NCI-H748 treated with DMSO at 0.1 percent for 48 hours (cell line): ENCODE measurements around the gene ARHGAP18.

ENCODE experiments used
- DNase-seq: peaks from one replicate; lab custom pipeline; 2025; lab: John Stamatoyannopoulos, UW

Gene ARHGAP18

DNA sequence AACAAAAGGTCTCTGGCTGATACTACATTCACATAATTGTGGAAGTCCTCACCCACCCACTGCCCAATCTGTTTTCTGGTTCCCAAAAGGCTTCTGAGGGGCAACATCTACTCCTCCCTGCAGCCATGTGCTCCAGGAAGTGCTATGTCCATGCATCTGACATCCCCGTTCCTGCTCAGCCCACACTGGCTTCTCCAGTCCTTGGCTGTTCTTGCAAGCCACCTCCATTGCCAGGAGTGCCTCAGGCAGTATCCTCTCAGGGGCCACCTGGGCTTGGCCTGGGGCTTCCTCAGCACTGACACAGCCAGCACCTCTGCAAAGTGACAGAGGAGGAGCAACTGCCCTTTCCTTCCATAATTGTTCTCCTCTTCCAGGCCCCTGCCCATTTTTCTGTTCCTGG is 18.3 kb downstream of the ARHGAP18 start:
- no peak for DNase-seq

GRCh38 chr6:129691043-129691640 is 18.8 kb downstream of the ARHGAP18 start:
- DNase-seq: no peak

DNA sequence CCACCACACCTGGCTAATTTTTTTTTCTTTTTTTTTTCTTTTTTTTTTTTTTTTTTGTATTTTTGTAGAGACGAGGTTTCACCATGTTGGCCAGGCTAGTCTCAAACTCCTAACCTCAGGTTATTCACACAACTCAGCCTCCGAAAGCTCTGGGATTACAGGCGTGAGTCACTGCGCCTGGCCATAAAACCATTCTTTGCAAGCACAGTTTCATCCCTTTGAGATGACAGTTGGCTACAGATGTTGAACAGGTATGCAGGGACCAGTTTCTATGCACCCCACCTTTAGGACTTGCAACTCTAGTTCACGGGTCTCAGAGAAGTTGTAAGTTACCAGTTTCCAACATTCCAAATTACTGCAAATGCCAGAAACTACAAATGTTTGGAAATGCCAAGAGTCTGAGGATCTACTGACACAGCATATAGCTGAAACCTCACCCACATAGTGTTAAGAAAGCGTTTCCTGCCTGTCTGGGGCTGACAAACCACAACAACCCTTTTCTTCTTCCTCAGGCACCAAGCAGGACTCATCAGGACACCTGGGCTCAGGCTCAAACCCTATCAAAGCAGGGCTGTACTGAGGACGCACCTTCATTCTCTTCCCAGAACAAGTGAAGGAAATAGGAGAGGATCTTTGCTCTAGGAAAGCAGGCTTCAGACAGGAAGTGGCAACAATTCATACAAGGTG is 22.9 kb downstream of the ARHGAP18 start:
- no peak for DNase-seq

DNA sequence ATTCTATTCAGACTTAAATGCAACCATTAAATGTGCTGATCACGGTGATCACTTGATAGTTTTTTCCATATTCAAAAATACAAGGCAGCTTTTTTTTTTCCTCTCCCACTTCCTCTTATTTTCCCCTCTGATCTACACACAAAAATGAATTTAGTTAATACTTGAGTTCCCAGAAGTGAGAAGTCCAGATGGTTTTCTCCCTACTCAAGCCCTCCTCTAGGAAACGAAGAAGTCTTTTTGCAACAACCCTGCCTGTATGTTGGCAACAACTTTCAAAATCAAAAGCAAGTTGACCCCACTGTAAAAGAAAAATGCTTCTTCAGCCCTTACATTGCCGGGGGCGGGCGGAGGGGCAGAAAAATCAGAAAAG is 24.3 kb downstream of the ARHGAP18 start:
- DNase-seq: no peak

DNA sequence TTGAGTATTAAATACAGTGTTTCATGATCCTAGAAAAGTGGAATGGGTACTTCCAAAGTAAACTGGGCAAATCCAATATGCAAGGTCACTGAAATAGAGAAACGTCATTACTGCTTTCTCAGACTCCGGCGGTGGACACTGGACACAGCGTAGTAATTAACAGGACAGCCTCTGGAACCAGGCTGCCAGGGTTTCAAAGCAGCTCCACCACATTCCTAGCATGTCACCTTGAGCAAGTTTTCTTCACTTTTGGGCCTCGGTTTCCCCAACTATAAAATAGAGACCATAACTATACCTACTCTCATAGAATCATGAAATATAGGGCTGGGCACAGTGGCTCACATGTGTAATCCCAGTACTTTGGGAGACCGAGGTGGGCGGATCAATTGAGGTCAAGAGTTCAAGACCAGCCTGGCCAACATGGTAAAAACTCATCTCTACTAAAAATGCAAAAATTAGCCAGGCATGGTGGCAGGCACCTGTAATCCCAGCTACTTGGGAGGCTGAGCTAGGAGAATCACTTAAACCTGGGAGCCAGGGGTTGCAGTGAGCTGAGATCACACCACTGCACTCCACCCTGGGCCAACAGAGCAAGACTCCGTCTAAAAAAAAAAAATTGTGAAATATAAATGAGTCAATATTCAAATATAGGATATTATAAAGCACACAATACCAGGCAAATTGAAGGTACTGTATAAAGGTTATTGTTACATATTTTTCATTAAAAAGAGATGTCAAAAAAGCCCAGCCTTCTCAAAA is 24.9 kb downstream of the ARHGAP18 start:
- DNase-seq: no peak

DNA sequence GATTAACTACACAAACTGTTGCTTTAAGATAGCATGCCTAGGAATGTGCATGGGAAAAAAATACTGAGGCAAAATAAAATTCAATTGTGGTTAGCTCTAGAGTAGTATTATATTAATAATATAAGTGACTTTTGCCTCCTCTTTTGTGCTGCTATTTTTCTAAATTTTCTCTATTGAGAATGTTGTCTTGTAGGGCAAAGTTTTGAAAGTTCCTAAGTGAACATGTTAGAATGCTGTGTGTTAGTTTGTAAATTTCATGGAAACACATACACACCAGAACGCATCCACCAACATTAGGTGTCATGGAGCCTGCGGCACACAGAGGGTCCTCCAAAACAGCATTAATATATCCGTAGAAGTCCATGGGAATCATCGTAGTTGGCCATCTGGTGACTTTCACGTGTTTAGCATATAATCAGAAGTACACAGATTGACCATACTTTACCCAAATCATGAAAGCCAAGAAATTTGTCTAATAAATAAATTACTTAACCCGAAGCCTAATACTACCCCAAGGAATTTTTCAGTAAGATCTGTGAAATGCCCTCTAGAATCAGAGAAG is 25.6 kb downstream of the ARHGAP18 start:
- no peak for DNase-seq

DNA sequence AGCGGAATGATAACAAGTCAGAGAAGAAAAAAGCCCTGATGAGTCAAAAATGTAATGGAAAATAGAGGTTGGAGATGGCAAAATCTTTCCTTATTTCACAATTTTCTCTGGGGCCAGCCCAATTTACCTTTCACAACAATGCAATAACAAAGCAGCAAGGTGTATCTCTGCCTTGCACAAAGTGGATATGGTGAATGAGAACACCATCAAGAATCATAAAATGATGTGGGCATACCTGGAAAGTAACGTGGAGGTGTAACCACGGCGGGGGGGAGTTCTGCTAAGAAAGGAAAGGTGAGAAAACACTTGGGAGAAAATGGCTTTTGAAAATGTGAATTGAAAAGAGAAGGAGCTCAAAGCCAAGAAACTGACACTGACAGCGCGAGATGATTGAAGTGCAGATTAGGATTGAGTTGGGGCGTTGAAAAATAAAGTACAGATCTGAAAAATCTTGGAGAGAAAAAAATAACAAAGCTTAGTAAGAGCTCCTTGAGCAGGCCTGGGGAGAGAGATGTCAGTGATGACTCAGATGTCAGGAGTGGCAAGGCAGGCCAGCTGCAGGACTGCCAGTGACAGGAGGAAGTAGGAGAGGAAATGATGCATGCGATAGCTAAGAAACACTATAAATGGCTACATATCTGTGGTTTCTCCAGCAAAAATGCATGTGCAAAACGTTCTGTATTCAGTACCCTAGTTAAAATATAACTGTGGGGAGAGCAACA is 26.2 kb downstream of the ARHGAP18 start:
- no peak for DNase-seq

- DNase-seq: no peak
These were observed 28.1 kb downstream of the ARHGAP18 start for GRCh38 chr6:129681913-129682205.

- DNase-seq: no peak
These were observed 29.3 kb downstream of the ARHGAP18 start for GRCh38 chr6:129680633-129681032.

DNA sequence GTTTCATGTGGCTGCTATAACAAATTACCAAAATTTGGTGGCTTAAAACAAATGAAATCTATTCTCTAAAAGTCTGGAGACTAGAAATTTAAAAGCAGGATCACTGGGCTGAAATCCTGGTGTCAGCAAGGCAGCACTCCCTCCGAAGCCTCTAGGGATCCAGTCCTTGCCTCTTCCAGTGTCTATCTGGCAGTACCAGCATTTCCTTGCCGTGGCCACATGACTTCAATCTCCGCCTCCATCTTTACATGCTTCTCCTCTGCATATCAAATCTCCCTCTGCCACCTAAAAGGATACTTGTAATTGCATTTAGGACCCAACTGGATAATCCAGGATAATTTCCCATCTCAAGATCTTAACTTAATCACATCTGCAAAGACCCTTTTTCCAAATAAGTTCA is 30.2 kb downstream of the ARHGAP18 start:
- DNase-seq: no peak

DNA sequence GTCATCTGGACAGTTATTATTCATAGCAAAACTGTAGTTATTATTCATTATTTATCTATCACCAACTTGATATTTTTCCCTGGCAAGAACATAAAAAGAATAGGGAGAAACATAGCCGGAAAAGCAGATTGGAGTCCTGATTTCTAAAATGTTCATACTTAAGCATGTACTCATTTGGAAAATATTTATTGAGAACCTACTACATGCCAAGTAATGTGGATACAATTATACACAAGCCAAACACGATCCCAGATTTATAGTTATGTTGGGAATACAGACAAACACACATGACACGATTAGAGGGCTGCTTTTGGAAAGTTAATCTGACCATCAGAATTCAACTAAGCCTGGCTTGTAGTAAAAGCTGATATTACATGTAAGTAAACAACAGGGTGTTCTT is 30.7 kb downstream of the ARHGAP18 start:
- DNase-seq: no peak

- DNase-seq: no peak
These were observed 31.5 kb downstream of the ARHGAP18 start for GRCh38 chr6:129678463-129678862.

GRCh38 chr6:129677620-129678325 is 32.2 kb downstream of the ARHGAP18 start:
- no peak for DNase-seq

- DNase-seq: no peak
These were observed 34.1 kb downstream of the ARHGAP18 start for GRCh38 chr6:129675669-129676472.

DNA sequence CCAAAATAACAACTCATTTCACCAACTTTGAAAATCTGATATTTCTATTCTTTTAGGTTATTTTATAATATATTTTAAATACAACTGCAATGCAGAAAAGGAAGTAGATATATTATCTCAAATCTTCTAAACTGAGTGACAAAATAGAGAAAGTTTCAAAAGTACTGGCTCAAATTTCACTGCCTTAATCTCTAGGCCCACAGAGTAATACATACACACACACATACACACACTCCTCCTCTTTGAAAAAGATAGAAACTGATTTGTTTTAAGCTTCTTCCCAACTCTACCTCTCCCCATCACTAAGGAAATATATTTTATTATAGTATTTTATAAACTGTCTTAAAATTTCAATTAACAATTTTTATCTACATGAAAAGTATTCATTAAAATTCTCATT is 36.2 kb downstream of the ARHGAP18 start:
- no peak for DNase-seq

- DNase-seq: no peak
These were observed 36.9 kb downstream of the ARHGAP18 start for GRCh38 chr6:129672881-129673631.

DNA sequence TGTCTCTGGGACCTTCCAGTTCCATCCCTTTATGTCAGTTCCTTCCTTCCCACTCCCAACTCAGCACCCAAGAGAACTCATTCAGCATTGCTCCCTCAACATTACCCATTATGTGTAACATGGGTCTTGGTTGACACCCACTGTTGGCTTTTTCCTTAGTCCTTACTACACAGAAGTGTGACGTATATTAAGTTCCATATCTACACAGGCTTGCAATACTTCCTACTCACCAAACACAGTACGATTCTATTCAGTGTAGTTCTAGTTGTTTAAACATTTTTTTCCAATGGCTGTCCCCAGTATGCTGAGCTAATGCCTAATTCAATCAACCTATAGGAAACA is 37.7 kb downstream of the ARHGAP18 start:
- DNase-seq: no peak

DNA sequence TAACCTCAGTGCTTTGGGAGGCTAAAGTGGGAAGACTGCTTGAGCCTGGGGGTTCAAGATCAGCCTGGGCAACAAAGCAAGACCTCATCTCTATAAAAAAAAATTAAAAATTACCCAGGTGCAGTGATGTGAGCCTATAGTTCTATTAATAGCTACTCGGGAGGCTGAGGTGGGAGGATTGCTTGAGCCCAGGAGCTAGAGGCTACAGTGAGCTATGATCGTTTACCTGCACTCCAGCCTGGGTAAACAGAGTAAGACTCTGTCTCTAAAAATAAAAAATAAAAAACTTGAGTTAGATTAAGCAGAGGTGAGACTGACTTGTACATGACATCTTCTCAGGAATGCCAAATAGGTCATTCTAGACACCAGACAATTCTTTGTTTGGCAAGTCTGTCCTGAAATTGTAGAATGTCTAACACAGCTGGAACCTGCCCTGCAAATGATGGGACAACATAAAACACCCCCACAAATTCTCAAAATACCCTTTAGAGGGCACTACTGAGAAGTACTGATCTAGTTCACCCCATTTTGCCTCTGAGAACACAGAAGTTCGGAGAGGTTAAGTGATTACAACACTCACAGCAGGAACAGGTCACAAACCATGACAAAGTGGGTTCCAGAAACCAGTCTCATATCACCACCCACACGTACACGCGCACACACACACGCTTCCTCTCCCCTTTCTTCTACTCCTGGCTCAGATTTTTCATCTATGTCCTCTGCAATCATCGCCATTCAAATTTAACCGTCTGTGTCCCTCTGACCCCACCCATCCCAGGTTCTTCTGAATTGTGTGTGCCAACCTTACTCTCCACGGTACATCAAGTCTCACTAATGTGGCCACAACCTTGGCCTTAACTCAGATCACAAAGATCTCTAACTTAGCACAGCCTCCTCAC is 38.3 kb downstream of the ARHGAP18 start:
- DNase-seq: no peak

DNA sequence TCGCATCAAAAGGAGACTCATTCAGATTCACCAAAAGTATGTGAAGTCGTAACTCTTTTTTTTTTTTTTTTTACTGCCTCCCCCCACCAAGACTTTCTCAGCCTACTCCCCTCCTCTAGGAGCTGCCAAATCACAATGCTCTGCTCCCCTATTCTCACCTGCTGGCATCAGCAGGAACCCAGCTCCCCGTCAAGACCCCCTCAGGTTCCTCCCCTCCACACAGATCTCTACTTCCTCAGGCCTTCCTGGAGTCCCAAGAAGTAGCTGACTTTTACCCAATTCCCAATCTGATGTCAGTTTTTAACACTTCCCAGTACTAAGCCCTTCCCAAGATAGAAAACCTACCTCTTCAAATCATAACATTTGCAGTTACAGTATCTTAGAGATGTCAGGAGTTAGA is 39.3 kb downstream of the ARHGAP18 start:
- DNase-seq: no peak
